GM13976 (cell line): ENCODE data around the gene CRHR1.

Experiments
- DNase-seq: peaks from one replicate; pipeline ENCODE4 v3.0.0; 2012; ENCODE audit warnings: low spot score
- in situ Hi-C: fragments of 300-500 bp; cut with MboI; formaldehyde crosslinking; loops from one replicate; pipeline ENCODE4 v1.12.0; 2022; ENCODE audit warnings: low sequenced_read_pairs, mixed read lengths, inconsistent platforms; ENCODE audit not compliant: unreplicated experiment
- TF ChIP-seq, protein P1 (sequence below): IDR thresholded peaks from 2 replicates; pipeline ENCODE4 v1.5.1; 2012; ENCODE audit warnings: borderline replicate concordance, mild to moderate bottlenecking; ENCODE audit not compliant: insufficient read depth; ENCODE audit errors: extremely low read depth, missing control alignments, control extremely low read depth

CRHR1 gene

DNA sequence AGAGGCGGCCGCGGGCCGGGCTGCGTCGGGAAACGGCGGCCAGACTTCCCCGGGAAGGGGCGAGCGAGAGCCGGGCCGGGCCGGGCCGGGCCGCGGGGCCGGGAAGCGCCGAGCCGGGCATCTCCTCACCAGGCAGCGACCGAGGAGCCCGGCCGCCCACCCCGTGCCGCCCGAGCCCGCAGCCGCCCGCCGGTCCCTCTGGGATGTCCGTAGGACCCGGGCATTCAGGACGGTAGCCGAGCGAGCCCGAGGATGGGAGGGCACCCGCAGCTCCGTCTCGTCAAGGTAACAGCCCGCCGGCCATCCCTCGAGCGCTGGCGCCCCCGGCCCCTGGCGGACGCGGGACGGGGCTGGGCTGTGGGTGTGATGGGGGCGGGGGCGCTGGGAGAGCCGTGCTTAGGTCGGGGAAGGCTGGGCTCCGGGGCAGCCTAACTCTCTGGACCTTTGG, at the start of gene CRHR1:
Gene CRHR1, plus strand, starts transcription at position 28 of the 448 bp plus-strand sequence. Its CDS starts 225 bp downstream, at position 253.
- in situ Hi-C loops, result no loop called here
- peak; percentile 55 for DNase-seq

GRCh38 chr17:45734598-45734997, 49.5 kb upstream of the CRHR1 start:
- in situ Hi-C loops, result no loop called here
- TF ChIP-seq, protein P1, sequence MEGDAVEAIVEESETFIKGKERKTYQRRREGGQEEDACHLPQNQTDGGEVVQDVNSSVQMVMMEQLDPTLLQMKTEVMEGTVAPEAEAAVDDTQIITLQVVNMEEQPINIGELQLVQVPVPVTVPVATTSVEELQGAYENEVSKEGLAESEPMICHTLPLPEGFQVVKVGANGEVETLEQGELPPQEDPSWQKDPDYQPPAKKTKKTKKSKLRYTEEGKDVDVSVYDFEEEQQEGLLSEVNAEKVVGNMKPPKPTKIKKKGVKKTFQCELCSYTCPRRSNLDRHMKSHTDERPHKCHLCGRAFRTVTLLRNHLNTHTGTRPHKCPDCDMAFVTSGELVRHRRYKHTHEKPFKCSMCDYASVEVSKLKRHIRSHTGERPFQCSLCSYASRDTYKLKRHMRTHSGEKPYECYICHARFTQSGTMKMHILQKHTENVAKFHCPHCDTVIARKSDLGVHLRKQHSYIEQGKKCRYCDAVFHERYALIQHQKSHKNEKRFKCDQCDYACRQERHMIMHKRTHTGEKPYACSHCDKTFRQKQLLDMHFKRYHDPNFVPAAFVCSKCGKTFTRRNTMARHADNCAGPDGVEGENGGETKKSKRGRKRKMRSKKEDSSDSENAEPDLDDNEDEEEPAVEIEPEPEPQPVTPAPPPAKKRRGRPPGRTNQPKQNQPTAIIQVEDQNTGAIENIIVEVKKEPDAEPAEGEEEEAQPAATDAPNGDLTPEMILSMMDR, result no peak
- DNase-seq, result no peak

More for the DNA sequence above, at the start of gene CRHR1:
- TF ChIP-seq, protein P1, result no peak

DNA sequence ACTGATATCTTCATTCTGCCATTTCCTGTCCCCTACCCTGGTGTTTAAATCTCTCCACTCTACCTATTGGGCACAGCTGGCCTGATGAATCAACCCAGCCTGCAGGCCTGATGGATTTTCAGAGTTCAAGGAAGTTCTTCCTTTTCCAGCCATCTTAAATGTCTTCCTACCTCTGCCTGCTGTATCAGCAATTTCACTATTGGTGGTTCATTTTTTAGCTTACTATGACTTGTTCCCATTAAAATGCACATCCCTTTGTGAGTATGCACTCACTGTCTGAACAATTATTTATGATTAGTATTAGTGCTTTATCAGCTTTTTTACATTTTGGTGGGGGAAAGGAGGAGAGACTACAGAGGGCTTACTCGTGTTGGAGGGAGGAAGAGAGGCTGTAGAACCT, 48.6 kb upstream of the CRHR1 start:
- TF ChIP-seq, protein P1, result no peak
- DNase-seq, result no peak
- in situ Hi-C loops, result no loop called here

DNA sequence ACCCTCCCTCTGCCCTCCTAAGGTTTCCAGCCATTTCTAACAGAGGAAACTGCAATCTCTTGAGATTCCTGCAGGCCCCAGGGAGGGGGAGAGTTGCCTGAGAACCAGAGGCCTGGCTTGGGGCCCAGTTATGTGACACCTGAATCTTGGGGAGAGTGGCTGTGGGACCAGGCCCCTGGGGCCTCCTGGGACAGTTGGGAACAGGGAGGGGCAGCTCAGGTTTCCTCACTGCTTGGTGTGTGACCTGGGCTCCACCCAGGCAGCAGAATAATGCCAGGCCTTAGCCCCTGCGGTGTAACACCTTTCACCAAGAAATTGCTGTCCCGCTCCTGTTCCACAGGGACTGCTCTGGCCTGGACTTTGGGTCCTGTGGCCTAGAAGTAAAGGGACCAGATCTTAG, 44.3 kb upstream of the CRHR1 start:
- in situ Hi-C loops, result no loop called here
- TF ChIP-seq, protein P1, result no peak
- DNase-seq, result no peak

DNA sequence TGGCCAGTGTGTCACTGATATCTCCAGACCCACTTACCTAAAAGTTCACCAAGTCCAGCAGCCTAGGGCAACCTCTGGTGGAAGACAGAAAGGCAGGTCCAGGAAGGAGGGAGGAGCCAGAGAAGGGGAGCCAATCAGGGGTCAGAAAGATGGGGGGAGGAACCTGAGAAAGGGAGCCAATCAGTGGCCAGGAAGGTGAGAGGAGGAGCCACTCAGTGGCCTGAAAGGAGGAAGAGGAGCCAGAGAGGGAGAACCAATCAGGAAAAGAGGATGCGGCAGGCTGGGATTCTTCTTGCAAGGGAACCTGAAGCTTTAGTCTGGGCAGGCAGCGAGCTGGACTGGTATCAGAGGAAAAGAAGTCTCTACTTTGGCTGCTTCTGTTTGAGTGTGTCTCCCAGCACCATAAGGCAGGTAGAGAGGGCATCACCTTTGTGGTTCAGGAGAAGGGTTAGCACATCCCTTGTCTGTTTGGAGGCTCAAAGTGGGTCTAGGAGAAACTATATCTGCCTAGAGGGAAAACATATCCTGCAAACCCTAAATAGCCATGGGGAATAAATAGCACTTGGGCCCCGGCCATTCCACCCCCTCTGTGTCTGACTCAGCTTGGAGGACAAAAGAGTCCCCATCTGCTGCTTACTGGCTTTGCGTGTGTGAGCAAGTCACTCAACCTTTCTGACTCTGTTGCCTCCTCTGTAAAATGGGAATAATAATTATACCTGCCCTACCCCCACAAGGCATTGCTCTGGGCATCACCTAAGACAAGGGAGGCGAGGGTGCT, 43.4 kb upstream of the CRHR1 start:
- in situ Hi-C loops, result no loop called here
- TF ChIP-seq, protein P1, result no peak
- DNase-seq, result peak; percentile 45

GRCh38 chr17:45742251-45742650, 41.9 kb upstream of the CRHR1 start:
- in situ Hi-C loops, result no loop called here
- TF ChIP-seq, protein P1, result no peak
- DNase-seq, result no peak
